DMS79 treated with DMSO at 0.1 percent for 48 hours (cell line): ENCODE data around the gene FGF6.
"Not testable (repeated sequence)": the region's sequence is repeated elsewhere in the genome, so short reads cannot be mapped to it uniquely, and the experiment has no call there.

Experiments
- DNase-seq: peaks from one replicate; lab custom pipeline; 2025; lab: John Stamatoyannopoulos, UW

Gene FGF6, protein sequence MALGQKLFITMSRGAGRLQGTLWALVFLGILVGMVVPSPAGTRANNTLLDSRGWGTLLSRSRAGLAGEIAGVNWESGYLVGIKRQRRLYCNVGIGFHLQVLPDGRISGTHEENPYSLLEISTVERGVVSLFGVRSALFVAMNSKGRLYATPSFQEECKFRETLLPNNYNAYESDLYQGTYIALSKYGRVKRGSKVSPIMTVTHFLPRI

DNA sequence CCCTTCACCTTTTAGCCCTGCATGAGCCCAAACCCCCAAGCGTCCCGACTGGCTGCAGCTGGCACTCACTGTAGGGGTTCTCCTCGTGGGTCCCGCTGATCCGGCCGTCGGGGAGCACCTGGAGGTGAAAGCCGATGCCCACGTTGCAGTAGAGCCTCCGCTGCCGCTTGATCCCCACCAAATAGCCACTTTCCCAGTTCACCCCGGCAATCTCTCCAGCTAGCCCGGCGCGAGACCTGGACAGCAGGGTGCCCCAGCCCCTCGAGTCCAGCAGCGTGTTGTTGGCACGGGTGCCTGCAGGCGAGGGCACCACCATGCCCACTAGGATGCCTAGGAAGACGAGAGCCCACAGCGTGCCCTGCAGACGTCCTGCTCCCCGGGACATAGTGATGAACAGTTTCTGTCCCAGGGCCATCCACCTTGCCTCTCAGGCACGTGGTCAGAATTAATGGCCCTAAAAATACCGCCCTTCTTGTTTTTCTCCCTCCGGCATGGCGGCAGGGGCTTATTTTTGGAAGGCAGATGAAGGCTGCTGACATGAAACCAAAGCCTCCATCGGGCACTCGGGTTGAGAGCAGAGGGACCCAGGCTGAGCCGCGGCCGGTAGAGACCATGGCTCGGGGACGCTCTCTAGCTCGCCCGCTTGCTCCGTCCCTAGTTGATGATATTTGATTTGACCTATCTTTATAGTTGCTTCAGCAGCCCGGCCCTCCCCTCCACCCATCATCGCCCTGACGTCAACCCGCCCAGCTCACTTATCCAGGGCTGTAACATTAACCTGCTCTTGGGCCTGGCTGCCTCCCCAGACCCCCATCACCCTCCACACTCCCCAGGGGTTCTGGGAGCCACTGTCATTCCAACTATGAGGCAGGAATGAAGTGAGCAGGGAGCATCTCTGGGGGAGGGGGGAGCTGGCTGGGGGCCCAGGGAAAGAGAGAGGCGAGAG is at the start of gene FGF6:
Gene FGF6, minus strand, starts transcription at position 660 of the 946 bp plus-strand sequence. Its CDS starts 245 bp downstream, at position 415.
- no peak for DNase-seq

DNA sequence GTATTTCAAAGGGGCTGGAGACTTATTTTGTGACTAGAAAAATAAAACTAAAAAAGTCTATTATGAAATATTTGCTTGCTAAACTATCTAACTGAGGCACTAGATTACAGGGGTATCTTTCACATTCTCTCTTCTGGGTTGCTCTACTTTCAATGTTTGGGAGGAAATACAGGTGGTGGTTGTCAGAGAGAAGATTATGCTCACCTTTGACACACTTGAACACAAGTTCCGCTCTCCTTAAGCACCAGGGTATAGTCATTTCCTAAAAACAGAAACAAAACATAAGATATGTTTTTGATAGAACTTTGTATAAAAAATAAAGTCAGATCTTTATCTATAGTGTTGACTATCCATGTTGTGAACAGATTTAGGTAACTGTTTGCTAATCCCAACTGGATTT is 45.4 kb upstream of the FGF6 start:
- no peak for DNase-seq

DNA sequence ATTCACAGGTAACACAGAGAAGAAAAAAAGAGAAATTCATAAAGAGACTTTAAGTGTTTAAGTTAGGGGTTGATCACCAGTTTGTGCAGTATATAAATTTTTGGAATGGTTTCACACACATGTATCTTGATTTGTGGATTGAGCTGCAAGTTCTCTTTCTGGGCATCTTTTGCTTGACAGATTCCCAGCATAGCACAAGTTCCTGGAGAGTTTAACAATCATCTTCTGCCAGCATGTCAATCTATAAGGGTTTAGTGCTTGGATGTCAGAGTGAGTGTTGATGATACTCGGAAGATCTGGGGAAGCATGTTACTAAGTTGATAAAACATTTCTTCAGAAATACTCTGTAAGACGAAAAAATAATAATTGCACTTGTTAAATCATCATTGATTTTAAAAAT is 43.9 kb upstream of the FGF6 start:
- no peak for DNase-seq

DNA sequence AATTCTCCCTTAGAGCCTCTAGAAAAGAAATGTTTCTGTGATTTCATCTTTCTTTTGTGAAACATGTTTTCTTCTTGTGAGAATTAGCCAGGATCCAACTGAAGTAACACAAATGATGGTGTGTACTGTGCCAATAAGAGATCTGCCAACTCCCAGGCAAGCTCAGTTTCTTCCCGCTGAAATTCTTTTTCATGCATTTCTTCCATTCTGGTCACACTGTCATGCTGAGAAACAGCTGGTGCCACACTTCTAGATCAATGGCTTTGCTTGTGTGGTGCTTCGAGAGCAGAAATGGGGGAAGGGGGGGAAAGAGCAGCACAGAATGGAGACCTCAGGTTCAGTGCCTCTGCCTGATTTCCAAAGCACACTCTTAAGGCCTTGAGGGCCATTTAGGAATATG is 41.4 kb upstream of the FGF6 start:
- DNase-seq = no peak

DNA sequence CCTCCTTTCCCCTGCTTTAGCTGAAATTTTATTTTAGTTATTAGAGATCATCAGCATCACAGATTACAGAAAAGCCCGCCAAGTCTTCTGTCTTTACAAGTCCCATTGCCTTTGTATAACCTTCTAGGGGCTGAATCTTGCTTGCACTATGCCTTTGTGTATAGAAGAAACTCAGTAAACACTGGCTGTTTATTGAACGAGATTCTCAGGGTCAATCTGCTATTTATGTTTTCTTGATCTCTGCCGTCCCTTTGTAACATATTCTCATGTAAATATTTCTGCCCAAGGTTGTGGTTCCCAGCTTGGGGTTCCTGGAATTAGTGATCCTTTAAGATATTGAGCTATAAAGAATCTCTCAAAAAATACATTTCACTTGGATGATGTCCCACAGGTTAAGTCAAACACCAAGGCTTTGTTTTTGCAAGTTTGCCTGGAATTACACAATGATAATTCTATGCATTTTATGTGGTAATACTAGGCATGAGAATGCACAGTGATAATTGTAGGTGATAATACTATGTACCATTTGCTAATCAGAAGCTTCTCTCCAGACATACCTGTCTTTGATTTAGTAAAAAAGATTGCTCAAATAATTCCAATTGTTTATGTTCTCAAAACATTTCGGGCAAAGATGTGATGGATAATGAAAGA is 40.6 kb upstream of the FGF6 start:
- no peak for DNase-seq

DNA sequence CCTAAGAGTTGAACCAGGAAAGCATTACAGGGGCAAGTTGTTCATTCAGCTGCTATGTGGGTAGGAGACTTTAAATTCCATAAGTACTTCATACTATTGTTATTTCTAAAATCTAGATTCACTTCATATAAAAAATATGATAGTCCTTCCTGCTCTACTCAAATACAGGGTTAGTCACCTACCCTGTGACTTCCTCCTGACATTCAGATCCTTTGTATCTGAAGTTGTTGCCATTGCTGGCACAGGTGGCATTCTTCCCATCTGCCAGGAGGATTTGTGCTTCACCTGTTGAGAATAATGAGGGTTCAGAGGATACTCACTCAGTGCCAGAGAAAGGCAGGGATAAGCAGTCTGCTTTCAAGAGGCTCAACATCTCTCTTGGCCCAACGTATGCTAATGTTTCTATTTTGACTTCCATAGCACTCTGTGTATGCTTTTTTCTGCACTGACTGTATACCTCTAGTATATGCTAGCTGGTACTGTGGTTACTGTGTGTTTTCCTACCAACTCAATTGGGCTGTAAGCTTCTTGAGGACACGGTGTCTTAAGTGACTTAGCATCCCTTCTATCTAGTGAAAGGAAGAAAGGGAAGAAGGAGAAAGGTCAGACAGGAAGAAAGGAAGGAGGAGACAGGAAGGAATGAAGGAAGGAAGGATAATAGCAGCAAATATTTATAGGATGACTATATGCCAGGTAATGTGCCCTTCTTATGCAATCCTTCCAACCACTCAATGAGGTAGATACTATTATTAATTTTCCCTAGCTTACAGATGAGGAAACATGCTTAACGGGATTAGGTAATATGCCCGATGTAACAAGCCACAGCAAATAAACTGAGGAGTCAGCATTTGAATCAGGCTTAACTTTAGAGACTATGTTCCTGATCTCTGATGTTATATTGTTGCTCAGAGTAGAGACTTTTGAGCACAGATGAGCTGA is 38.5 kb upstream of the FGF6 start:
- no peak for DNase-seq

DNA sequence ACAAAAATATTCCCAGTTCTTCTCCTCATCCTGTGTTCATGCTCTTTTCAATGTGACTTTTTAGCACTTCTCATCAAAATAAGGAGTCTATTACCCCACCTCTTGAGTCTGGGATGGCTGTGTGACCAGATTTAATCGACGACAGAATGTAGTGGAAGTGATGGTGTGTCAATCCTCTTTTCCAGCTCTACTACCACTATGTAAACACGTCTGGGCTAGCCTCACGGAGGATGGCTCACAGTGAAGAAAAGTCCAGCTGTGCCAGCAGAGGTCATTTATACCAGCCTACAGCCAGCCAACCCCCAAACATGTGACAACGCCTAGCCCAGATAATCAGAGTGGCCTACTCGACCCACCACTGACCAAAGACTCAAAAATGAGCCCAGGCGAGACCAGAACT is 37.3 kb upstream of the FGF6 start:
- DNase-seq = no peak

DNA sequence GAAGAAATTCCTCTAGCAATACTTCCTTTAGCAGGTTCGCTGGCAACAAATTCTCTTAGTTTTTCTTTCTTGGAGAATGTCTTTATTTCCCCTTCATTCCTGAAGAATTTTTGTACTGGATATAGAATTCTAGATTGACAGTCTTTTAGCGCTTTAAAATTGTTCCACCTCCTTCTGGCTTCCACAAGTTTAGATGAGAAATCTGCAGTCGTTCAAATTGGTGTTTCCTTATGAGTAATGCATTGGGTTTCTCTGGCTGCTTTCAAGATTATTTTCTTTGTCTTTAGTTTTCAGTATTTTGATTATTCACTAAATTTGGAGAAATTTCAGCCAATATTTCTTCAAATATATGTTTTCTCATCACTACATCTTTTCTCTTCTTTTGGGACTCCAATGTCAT is 33.3 kb upstream of the FGF6 start:
- DNase-seq = no peak

DNA sequence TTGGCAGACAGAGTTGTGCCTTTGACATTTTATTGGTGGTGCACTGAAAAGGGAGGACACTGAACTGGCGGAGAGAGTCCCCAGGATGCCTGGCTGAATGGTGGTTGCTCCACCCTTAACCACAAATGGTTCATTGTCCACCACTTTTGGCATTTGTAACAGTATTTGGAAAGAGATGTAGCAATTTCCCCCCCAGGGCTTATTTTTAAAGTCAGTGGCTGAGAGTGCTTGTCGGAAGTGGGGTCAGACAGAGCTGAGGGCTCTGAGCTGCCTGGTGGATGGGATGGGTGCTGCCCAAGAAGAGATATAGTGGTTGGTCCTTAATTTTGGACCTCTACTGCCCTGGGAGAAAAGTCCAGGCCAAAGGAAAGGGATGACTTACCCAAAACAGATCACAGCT is 31.5 kb upstream of the FGF6 start:
- DNase-seq = no peak

DNA sequence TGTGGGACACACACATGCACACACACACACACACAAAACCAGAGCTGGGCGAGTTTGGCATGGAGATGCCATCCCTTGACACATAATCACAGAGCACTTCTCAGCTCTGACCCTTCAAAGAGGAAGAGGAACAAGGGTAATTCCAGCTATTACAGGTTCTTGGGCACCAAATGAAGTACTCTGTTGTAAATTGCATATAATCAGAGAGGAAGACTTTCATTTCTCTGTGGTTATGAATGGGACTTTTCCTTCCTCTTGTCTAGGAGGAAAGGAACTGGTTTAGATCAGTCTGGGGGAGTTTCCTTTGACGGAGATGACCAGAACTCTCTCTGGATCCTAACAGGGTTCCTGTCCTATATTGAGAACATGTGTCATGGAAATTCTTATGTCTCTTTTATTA is 26.4 kb upstream of the FGF6 start:
- no peak for DNase-seq

DNA sequence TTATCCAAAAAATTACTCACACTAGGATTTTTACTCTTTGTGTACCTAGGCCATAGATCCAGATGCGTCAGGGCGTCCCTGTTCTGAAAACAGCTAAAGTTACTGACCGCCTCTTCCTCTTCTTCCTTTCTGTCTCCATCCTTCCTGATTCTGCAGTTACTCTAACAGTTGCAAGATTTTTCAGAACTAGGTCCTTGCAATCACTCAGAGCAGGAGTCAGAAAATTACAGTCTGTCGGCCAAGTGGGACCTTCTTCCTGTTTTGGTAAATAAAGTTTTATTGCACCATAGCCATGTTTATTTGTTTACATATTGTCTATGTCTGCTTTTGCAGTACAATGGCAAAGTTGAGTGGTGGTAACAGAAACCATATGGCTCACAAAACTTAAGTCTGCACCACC is 25.6 kb upstream of the FGF6 start:
- no peak for DNase-seq

DNA sequence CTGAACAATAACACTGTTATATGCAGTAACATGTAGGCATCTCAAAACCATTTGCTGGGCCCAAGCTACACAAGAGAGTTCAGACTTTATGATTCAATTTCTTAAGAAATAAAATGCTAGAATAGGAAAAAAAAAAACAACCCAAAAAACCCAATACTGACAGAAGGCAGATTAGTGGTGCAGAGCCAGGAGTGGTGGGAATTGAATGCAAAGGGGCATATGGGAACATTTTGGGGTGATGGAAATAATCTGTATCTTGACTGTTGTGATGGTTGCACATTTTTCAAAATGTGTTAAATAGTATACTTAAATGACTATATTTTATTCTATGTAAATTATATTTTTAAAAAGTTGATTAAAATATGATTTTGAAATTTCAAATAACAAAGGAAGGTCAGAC is 23.4 kb upstream of the FGF6 start:
- no peak for DNase-seq

DNA sequence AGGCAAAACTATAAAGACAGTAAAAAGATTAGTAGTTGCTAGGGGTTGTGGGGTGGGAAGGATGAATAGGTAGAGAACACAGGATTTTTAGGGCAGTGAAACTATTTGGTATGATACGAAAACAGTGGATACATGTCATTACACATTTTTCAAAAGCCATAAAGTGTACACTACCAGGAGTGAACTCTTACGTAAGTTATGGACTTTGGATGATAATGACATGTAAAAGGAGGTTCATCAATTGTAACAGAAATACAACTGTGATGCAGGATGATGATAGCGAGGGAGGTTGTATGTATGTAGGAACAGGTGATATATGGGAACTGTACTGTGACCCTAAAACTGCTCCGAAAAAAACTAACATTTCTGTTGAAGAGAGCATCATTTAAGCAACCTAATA is 15.1 kb upstream of the FGF6 start:
- DNase-seq = no peak

DNA sequence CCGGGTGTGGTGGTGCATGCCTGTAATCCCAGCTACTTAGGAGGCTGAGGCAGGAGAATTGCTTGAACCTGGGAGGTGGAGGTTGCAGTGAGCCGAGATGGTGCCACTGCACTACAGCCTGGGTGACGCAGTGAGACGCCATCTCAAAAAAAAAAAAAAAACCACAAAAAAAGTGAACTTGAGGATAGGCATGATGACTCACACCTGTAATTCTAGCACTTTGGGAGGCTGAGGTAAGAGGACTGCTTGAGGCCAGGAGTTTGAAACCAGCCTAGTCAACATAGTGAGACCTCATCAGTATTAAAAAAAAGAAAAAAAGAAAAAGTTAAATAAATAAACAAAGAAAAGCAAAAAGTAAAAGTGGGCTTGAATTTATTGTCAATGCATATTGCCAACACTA is 10.2 kb upstream of the FGF6 start:
- DNase-seq = not testable (repeated sequence)

DNA sequence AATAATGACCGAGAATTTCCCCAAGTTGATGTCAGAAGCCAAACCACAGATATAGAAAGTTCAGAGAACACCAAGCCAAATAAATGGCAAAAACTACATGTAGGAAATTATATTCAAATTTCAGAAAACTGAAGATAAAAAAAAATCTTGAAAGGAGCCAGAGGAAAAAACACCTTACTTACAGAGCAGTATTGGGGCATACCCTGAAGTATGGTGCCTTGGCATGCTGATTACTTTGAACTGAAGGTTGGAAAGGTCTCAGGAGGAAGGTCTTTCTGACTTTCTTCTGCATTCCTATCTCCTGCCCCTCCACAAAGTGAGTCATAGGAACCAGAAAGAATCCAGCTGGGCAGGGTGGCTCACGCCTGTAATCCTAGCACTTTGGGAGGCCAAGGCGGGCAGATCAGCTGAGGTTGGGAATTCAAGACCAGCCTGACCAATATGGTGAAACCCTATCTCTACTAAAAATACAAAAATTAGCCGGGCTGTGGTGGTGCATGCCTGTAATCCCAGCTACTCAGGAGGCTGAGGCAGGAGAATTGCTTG is 8.8 kb upstream of the FGF6 start:
- no peak for DNase-seq

DNA sequence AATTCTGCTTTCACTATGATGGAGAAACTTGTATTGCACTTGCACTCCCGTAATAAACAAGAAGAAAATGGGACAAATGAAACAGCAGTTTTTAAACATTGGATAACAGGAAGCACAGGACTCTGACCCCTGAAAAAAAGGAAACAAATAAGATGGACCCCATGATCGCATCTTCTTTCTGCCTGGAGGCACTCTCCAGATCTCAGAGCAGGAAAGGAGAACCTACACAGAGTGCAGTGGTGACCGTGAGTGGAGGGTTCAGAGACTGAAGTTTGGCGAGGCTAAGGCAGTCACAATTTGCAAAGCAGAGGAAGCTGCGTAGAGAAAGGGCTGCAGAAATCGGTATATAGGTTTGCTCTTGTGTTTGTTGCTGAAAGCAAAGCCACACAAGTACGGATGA is 6.1 kb upstream of the FGF6 start:
- DNase-seq = no peak

DNA sequence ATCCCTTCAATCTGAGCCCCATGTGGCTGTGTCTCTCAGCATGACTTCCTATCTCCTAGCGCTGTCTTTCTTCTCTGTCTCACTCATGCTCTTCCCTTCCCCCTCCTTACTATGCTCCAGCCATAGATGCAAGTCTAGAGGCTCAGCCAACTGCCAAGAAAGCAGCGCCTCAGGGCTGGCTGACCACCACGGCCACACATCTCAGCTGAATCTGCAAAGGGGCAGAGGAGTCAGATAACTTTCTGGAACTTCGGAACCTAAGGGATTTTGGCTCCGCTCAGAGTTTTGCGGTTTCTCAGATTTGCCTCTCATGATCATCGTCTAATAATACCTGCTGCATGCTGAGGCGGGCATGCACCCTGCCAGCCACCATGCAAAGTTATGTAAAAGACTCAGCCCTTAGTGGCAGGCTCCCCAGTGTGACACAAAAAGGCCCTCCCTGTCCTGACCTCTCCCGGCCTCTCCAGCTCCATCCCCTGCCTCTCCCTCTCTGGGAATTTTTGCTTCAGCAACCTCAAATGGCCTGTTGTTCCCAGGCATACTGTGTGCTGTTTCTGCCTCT is 5.0 kb upstream of the FGF6 start:
- no peak for DNase-seq

DNA sequence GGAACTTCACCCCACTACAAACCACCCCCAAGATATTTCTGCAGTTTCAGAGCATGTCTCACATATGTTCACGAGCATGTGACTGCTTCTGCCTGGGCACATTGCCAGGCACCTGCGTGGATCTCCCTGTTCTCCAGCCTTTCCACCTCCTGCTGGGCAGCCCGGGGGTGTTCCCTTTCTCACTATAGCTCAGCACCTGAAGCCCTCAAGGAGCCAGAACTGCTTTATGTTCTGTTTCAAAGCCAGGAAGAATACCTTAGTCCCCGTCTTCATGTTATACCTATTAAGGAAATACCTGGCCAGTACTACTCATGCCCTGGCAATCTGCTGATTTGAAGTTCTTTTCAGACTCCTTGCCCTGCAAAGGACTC is 4.2 kb upstream of the FGF6 start:
- no peak for DNase-seq

DNA sequence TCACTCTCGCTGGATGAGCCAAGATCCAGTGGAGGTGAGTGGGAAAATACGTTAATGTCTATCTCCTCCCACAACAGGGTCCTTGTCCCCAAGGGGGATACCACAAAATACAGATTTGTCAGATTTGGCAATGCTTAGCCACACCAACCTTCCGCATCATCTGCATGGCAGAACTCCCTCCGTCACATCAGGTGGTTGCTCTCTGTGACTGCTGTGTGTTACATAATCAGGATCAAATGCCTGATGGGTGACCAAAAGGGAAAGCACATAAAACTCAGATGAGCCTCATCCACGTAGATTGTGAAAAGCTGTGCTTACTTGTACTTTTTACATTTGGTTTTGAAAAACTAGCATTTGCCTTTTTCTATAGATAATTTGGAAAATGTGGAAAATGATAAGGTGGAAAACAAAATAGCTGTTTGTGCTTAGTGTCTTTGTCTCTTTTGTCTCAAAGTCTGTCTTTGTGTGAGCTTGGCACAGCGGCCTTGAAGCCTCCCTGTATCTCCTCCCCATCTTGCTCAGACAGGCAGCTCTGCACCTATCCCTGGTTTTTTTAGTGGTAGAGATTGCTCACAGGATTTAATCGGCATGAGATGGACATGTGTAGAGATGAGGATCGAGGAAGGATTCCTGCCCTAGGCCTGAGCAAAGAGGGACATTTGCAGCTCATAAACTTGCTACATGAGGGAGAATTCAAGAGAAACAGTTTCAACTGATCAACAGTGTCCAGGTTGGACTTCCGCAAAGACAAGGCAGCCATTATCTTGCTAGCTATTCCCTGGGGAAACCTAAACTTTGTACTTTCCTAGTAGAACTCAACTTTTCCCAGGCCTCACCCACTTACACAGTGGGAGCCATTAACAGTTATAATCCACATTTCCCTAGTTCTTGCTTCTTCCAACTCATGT is 3.6 kb upstream of the FGF6 start:
- DNase-seq = no peak

DNA sequence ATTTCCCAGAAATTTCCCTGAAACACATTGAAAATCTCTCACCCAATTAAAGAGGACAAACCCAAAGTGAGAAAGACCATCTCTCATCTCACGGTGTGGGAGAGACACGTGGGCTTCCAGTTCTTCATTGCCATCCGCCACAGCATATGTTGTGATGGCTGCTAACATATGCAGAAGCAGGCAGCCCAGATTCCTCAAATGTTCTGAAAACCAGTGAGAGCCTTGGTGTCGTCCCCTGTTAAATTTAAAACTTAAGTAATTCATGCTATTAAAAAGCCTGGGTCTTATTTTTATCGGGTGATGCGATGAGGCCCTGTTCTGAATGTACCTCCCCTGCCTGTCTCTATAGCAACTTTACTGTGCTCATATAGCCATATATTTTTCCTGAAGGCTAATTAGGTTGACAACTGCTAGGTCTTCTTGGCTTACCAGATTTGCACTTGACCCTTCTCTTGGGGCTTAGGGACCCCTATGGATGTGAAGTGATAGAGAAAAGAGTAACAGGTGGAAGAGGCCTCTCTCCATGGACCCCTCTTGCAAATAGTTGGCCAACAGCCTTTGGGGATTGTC is 2.8 kb upstream of the FGF6 start:
- DNase-seq = no peak
